AG10803 (cell line): ENCODE results near the gene ARHGEF11.

Experiments used
- DNase-seq: peaks from one replicate; pipeline ENCODE4 v3.0.0; 2010; ENCODE audit warnings: low read depth
- H3K4me3 ChIP-seq: 2 replicates; pipeline ENCODE4 v1.5.1; 2011; ENCODE audit warnings: mild to moderate bottlenecking, low read length, control low read depth
- TF ChIP-seq, protein P1 (sequence below): conservative IDR thresholded peaks from 2 replicates; pipeline ENCODE4 v1.5.1; 2011; ENCODE audit warnings: mild to moderate bottlenecking, low read length, control low read depth, inconsistent platforms

Gene ARHGEF11

DNA sequence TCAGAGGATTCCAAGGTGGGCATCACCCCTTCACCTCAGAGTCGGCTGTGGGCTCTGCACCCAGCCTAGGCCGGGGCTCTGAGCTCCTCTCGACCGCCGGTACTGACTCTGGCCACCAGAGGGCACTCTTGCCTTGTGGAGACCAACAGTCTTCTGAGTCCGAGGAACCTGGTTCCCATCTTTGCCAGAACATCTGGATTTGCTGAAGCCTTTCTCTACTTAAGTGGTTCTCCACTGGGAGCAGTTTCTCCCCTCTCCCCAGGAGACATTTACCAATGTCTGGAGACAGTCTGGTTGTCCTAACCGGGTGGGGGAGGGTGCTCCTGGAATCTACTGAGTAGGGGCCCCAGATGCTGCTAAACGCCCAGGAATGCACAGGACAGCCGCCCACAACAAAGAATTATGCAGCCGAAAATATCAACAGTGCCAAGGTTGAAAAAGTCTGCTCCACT is 44.7 kb upstream of the ARHGEF11 start:
- TF ChIP-seq, protein P1, sequence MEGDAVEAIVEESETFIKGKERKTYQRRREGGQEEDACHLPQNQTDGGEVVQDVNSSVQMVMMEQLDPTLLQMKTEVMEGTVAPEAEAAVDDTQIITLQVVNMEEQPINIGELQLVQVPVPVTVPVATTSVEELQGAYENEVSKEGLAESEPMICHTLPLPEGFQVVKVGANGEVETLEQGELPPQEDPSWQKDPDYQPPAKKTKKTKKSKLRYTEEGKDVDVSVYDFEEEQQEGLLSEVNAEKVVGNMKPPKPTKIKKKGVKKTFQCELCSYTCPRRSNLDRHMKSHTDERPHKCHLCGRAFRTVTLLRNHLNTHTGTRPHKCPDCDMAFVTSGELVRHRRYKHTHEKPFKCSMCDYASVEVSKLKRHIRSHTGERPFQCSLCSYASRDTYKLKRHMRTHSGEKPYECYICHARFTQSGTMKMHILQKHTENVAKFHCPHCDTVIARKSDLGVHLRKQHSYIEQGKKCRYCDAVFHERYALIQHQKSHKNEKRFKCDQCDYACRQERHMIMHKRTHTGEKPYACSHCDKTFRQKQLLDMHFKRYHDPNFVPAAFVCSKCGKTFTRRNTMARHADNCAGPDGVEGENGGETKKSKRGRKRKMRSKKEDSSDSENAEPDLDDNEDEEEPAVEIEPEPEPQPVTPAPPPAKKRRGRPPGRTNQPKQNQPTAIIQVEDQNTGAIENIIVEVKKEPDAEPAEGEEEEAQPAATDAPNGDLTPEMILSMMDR: peak; percentile 95
- DNase-seq: peak; percentile 98
- no peak overlapping the region for H3K4me3 ChIP-seq

DNA sequence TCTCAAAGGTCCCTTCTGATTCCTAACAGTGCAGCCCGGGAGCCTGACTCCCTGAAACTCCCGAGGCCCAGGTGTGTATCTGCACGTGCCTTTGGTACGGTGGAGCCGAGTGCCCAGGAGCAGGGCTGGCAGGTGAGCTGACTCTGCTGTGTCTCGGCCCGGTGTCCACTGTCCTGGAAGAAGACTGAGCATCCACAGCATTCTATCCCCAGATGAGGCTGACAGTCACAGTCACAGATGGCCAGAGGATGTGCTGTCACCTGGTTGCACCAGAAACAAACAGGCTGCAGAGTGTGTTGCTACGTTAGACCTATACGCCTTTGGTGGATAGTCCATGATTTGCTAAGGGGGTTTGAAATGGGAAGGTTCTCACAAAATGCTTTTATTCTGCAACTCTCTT is 44.2 kb upstream of the ARHGEF11 start:
- H3K4me3 ChIP-seq: no peak overlapping the region
- DNase-seq: no peak
- TF ChIP-seq, protein P1: no peak

DNA sequence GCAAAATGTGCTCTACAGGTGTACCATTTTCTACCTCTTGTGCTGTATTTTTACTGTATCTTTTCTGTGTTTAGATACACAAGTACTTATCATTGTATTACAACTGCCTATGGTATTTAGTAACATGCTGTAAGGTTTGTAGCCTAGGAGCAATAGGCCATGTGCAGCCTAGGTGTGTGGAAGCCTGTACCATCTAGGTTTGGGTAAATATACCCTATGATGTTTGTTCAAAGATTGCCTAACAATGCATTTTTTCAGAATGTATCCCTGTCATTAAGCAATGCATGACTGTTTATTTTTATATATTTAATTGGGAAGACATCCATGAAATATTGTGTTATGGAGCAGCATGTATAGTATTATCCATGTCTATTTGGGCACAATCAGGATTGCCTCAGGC is 43.1 kb upstream of the ARHGEF11 start:
- no peak overlapping the region for H3K4me3 ChIP-seq
- DNase-seq: no peak
- TF ChIP-seq, protein P1: no peak

DNA sequence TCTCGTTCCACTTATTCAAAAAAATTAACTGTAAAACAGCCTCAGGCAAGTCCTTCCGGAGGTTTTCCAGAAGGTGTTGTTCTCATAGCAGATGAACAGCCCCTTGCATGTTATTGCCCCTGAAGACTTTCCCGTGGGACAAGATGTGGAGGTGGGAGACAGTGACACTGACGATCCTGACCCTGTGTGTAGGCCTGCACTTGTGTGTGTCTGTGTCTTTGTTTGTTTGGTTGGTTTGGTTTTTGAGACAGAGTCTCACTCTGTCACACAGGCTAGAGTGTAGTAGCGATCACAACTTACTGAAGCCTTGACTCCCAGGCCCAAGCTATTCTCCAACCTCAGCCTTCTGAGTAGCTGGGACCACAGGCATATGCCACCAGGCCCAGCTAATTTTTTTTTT is 41.5 kb upstream of the ARHGEF11 start:
- H3K4me3 ChIP-seq: no peak overlapping the region
- TF ChIP-seq, protein P1: no peak
- no peak for DNase-seq

DNA sequence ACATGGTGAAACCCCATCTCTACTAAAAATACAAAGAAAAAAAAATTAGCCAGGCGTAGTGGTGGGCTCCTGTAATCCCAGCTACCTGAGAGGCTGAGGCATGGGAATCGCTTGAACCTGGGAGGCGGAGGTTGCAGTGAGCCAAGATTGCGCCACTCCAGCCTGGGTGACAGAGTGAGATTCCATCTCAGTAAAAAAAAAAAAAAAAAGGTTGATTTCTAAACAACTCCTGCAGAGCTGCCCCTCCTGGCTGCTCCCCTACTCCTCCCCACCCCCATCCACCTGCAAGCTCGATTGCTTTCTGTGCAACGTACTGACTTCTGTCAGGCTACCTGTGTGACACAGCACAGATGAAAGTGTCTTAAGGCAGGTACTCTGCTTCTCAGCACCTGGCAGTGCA is 40.8 kb upstream of the ARHGEF11 start:
- H3K4me3 ChIP-seq: no peak overlapping the region
- TF ChIP-seq, protein P1: no peak
- no peak for DNase-seq

DNA sequence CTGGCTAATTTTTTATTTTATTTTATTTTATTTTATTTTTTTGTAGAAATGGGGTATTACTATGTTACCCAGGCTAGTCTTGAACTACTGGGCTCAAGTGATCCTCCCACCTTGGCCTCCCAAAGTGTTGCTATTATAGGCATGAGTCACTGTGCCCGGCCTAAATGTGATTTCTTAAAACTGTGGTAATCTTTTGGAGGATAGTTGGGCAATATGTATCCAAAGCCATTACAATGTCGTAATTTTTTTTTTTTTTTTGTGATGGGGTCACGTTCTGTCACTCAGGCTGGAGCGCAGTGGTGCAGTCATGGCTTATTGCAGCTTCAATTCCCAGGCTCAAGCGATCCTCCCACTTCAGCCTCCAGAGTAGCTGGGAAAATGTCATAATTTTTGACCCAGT is 39.9 kb upstream of the ARHGEF11 start:
- TF ChIP-seq, protein P1: no peak
- H3K4me3 ChIP-seq: no peak overlapping the region
- DNase-seq: peak; percentile 62

DNA sequence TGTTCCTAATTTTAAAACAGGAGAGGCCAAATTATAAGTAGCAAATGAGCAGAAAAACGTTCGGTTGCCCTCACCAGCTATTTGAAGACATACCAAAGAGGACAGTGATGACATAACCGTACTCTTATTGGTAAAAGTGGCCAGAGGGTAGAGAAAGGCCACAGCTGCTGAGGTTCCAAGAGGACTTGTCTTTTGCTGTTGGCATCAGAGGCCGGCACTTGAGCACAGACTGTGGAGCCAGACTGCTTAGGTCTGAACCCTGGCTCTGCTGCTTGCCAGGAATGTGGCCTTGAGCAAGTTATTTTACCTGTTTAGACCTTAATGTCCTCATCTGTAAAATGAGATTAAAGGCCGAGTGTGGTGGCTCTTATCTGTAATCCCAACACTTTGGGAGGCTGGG is 39.2 kb upstream of the ARHGEF11 start:
- TF ChIP-seq, protein P1: no peak
- no peak overlapping the region for H3K4me3 ChIP-seq
- no peak for DNase-seq
